Measurements from ENCODE around the gene C19orf33. TPM values are rescaled to one million over a fixed set of nuclear protein-coding genes. Genes with fewer than 3 reads are reported as not detected.
"Not testable (repeated sequence)": the region's sequence is repeated elsewhere in the genome, so short reads cannot be mapped to it uniquely, and the experiment has no call there.

C19orf33 gene
- total RNA-seq, 1 experiment from 2014 or later, result 51.9 TPM

DNA sequence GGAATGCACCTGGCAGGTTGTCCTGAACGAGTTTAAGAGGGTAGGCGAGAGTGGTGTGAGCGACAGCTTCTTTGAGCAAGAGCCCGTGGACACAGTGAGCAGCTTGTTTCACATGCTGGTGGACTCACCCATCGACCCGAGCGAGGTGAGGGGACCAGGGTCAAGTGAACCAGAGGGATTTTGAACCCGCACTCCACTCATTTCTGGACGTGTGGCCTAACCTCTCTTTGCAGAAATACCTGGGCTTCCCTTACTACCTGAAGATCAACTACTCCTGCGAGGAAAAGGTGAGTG lies 33.3 kb downstream of the C19orf33 start:
- no peak for DNase-seq (ENCODE audit: low read depth)

DNA sequence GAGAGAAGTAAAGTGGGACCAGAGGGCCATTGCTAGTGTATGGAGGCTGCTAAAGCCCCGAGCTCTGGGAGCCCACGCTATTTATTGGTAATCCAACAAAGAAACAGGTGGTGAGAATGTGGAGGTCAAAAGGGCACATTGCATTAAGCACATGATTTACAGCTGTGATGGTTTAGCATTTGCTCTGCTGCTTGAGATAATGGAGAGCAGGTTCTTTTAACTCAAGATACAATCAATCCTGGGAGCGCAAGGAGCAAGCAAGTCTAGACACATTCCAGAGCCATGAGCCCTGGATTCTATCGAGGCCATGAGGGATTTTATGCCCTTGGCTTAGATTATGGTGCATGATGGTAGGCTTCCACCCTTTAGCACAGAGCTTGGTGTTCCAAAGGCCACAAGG lies 35.0 kb downstream of the C19orf33 start:
- DNase-seq (ENCODE audit: low read depth), result not testable (repeated sequence)

DNA sequence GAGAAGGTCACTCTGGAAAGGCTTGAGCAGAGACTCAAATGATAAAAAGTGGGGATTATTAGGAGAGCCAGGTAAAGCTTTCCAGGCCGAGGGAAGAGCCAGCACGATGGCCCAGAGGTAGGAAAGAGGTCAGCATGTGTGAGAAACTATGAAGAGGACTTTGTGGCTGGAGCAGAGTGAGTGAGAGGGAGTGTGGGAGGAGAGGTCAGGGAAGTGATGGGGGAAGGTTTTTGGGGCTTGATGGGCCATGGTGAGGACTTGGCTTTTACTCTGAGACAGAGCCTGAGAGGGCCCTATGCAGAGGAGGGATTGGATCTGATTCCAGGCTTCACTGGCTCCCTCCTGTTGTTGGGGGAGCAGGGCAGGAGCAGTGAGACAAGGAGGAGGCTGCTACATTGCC lies 36.9 kb downstream of the C19orf33 start:
- DNase-seq (ENCODE audit: low read depth), result no peak

DNA sequence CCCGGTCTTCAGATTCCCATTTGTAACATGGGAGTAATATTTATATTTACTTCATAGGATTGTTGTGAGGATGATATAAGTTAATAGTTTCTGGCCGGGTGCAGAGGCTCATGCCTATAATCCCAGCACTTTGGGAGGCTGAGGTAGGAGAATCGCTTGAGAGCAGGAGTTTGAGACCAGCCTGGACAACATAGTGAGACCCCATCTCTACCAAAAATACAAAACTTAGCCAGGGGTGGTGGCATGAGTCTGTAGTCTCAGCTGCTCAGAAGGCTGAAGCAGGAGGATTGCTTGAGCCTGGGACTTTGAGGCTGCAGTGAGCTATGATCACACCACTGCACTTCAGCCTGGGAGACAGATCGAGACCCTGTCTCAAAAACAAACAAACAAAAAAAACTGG lies 42.8 kb downstream of the C19orf33 start:
- no peak for DNase-seq (ENCODE audit: low read depth)

DNA sequence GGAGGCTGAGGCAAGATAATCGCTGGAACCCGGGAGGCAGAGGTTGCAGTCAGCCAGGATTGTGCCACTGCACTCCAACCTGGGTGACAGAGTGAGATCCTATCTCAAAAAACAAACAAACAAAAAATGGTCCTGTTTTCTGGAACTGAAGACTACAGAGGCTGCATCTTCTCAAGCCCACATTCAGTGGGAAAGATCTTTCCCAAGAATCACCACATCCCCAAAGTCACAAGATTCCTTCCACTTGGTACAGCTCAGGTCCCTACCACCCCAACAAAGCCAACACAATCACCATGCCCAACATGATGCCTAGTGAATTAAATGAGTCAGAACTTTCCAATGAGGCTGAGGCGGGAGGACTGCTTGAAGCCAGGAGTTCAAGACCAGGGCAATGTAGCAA lies 46.8 kb downstream of the C19orf33 start:
- DNase-seq (ENCODE audit: low read depth), result no peak

DNA sequence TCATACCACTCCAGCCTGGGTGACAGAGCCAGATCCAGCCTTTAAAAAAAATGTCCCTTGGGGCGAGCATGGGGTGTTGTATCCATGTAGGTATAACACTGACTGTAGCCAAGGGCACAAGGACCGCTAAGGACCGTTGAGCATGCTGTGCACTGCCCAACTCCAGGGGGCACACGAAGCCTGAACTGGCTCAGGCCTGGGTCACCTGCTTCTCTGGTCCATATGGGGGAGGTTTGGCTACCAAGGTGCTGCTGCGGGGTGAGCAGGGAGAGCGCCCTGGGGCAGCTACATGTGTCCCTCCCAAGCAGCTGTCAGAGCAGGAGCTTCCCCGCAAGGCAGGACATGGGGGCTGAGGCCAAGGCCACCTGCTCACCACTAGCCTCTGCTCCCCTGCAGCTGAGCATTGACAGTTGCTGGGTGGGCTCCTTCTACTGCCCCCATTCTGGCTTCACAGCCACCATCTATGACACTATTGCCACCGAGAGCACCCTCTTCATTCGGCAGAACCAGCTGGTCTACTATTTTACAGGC lies 47.9 kb downstream of the C19orf33 start:
- no peak for DNase-seq (ENCODE audit: low read depth)

DNA sequence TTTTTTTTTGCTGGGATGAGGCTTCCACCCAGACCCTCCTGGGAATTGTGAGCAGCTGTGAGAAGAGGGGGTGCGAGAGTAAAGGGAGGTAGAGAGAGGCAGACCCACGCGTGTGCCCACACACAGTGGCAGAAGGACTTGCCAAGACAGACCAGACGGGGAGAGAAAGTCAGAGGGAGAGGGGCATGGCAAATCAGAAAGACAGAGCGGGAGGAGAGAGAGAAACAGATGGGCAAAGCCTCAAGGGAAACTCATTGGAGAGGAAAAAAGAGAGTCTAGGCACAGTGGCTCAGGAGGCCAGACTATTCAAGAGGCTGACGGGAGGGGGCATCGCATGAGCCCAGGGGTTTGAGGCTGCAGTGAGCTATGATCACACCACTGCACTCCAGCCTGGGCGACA lies 48.6 kb downstream of the C19orf33 start:
- DNase-seq (ENCODE audit: low read depth), result no peak

Small RNA genes within 50 kb of the gene (small RNA-seq; reads per million reads assigned to genes)
- gene RF00019, result not detected

Other genes starting within 250 kb of the C19orf33 start
- gene DPF1, start 80.0 kb upstream of the C19orf33 start, total RNA-seq (2014; rRNA removed; shearing (Covaris generic)), result 9.1 and 9.5 TPM in 2 replicates
- gene PPP1R14A, start 47.9 kb upstream of the C19orf33 start, total RNA-seq (2014; rRNA removed; shearing (Covaris generic)), result not detected in 2 replicates
- 0.21 and 0.27 TPM in 2 replicates for gene SPINT2, start 39.7 kb upstream of the C19orf33 start, total RNA-seq (2014; rRNA removed; shearing (Covaris generic))
- gene YIF1B, start 11.7 kb downstream of the C19orf33 start, total RNA-seq (2014; rRNA removed; shearing (Covaris generic)), result 120 and 122 TPM in 2 replicates
- gene KCNK6, start 15.6 kb downstream of the C19orf33 start, total RNA-seq (2014; rRNA removed; shearing (Covaris generic)), result 0.94 and 1.9 TPM in 2 replicates
- gene CATSPERG, start 31.6 kb downstream of the C19orf33 start, total RNA-seq (2014; rRNA removed; shearing (Covaris generic)), result 0.55 and 0.73 TPM in 2 replicates
- gene PSMD8, start 70.3 kb downstream of the C19orf33 start, total RNA-seq (2014; rRNA removed; shearing (Covaris generic)), result 410 and 485 TPM in 2 replicates
- 0.60 and 1.0 TPM in 2 replicates for gene GGN, start 83.8 kb downstream of the C19orf33 start, total RNA-seq (2014; rRNA removed; shearing (Covaris generic))
- 6.6 and 11.0 TPM in 2 replicates for gene SPRED3, start 84.4 kb downstream of the C19orf33 start, total RNA-seq (2014; rRNA removed; shearing (Covaris generic))
- 14.3 and 16.2 TPM in 2 replicates for gene FAM98C, start 98.8 kb downstream of the C19orf33 start, total RNA-seq (2014; rRNA removed; shearing (Covaris generic))
- not detected in 2 replicates for gene RASGRP4, start 122.0 kb downstream of the C19orf33 start, total RNA-seq (2014; rRNA removed; shearing (Covaris generic))
- not detected in 2 replicates for gene RYR1, start 129.4 kb downstream of the C19orf33 start, total RNA-seq (2014; rRNA removed; shearing (Covaris generic))